Measurements from ENCODE around the gene ZBTB44.

DNA sequence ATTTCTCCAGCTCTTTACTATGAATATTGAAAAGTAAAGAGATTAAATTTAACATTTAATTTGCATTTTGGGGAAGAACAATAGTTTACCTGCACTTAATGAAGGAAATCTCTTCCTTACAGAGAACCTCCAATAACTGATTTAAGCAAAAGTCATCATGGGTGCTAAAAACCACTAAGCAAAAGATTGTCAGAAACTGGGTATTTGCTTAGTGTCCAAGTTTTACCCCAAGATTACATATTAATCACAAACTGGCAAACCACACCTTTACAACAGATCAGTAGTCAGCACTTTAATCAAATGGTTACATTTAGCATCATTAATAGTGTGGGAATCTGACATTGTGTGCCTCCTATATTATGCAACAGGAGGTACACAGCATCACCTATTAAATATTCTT is 2.7 kb downstream of the ZBTB44 start:
- TF ChIP-seq, protein P1, sequence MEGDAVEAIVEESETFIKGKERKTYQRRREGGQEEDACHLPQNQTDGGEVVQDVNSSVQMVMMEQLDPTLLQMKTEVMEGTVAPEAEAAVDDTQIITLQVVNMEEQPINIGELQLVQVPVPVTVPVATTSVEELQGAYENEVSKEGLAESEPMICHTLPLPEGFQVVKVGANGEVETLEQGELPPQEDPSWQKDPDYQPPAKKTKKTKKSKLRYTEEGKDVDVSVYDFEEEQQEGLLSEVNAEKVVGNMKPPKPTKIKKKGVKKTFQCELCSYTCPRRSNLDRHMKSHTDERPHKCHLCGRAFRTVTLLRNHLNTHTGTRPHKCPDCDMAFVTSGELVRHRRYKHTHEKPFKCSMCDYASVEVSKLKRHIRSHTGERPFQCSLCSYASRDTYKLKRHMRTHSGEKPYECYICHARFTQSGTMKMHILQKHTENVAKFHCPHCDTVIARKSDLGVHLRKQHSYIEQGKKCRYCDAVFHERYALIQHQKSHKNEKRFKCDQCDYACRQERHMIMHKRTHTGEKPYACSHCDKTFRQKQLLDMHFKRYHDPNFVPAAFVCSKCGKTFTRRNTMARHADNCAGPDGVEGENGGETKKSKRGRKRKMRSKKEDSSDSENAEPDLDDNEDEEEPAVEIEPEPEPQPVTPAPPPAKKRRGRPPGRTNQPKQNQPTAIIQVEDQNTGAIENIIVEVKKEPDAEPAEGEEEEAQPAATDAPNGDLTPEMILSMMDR (conservative IDR thresholded peaks at IDR 0.05; ENCODE audit: low read depth, low read length) = no peak
- TF ChIP-seq EZH2 (IDR thresholded peaks at IDR 0.05; ENCODE audit: low read length, unreplicated experiment) = no peak
- no peak for TF ChIP-seq EZH2phosphoT487 (IDR thresholded peaks at IDR 0.05; ENCODE audit: borderline replicate concordance, low read length)

All from PC-3 (cell line).